ENCODE measurements around the gene MOV10.
"Not testable (repeated sequence)": the region's sequence is repeated elsewhere in the genome, so short reads cannot be mapped to it uniquely, and the experiment has no call there.

MOV10 gene

DNA sequence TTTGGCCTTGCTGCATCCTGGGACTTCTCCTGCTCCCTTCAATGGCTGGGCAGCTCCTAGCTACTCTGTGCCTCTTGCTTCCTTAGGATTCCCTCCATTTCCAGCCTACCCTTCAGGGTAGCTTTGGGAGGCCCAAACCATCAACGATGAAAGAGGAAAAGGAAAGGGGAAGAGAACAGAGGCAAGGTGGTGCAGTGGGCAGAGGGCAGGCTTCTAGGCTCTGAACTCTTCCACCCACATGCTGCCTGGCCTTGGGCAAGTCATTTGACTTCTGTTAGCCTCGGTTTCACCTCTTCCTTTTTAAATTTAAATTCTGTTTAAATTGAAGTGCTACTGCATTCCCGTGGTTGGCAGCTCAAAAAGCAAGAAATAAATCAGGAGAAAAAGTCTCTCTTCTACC is 46.3 kb downstream of the MOV10 start:
- in situ Hi-C loops (cut with HindIII; ENCODE audit: low pct_ligation_motif_present, low pct_unique_long_range_greater_than_20kb, low sequenced_read_pairs), result no loop called here
- no peak for DNase-seq

DNA sequence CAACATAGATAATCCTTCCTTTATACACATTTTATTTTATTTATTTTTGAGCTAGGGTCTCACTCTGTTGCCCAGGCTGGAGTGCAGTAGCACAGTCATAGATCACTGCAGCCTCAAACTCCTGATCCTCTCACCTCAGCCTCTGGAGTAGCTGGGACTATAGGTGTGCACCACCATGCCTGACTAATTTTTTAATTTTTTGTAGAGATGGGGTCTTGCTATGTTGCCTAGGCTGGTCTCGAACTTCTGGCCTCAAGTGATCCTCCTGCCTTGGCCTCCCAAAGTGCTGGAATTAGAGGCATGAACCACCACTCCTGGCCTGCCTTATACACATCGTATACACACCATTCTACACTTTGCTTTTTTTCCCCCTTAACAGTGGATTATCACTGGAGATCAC is 46.8 kb downstream of the MOV10 start:
- DNase-seq; in situ Hi-C loops (cut with HindIII; ENCODE audit: low pct_ligation_motif_present, low pct_unique_long_range_greater_than_20kb, low sequenced_read_pairs): not testable (repeated sequence)

DNA sequence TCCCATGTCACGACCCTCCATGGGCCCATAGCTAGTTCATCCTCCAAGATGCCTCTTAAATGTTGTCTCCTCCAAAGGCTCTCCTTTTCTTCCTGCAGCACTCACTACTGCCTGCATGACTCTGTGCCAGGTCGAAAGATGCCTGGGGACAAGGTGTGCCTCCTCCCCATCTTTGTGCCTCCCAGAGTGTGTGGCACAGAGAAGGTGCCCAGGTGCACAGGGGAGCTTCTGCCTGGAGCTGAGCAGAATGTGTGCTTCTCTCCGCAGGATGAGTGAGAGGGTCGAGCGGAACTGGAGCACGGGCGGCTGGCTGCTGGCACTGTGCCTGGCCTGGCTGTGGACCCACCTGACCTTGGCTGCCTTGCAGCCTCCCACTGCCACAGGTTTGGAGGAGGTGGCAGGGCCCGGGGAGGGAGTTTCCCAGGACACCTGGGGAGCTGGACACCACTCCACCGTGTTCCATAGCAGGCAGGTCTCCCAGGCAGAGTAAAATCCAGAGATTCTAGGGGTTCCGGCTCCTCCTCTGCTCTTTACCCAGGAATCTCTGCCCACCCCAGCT is 47.6 kb downstream of the MOV10 start:
- in situ Hi-C loops (cut with HindIII; ENCODE audit: low pct_ligation_motif_present, low pct_unique_long_range_greater_than_20kb, low sequenced_read_pairs), result no loop called here
- no peak for DNase-seq

DNA sequence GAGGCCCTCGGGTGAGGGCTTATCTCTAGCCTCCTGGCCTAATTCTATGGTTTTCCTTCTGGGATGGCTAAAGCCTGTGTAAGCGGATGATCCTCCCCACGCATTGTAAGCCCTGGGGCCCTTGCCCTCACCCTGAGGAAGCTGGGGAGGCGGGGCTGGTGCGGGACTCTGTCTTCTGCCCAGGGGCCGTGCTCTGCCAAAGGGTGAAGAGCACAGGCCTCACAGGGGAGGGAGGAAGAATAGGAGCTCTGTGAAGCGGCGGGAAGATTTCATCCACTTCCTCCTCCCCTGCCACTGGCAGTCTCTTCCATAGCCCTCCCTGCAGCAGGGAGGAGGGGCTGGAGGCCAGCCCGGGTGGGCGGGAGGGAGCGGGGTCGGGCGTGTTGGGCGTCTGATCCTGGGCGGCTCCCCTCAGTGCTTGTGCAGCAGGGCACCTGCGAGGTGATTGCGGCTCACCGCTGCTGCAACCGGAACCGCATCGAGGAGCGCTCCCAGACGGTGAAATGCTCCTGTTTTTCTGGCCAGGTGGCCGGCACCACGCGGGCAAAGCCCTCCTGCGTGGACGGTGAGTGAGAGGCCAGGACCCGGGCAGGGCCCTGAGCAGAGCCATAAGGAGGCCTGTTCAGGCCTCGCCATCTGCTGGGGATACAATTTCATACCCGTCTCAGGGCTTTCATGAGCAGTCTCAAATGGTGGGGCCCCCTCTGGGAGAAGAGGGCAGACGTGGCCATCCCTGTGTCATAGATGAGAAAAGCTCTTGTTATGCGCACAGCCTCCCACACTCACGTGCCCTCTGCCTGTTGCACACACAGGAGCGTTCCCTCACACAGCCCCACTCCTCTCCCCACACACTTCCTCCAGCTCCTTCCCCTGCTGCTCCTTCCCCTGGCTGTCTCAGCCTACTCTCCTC is 48.4 kb downstream of the MOV10 start:
- in situ Hi-C loops (cut with HindIII; ENCODE audit: low pct_ligation_motif_present, low pct_unique_long_range_greater_than_20kb, low sequenced_read_pairs), result no loop called here
- no peak for DNase-seq

DNA sequence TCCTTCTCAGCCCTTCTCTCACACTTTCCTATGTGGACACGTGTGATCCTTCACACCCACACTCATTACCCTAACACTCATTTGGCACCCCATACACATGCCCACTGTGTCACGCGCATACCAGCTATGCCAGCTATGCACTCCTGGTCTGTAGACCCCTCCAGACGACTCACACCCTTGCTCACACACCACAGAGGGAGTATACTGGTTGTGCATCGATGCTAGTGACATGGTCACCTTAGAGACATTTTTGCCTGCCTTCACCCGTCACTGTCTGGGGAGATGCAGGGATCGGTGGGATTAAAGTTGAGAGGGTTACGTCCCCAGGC is 49.0 kb downstream of the MOV10 start:
- in situ Hi-C loops (cut with HindIII; ENCODE audit: low pct_ligation_motif_present, low pct_unique_long_range_greater_than_20kb, low sequenced_read_pairs), result no loop called here
- no peak for DNase-seq

DNA sequence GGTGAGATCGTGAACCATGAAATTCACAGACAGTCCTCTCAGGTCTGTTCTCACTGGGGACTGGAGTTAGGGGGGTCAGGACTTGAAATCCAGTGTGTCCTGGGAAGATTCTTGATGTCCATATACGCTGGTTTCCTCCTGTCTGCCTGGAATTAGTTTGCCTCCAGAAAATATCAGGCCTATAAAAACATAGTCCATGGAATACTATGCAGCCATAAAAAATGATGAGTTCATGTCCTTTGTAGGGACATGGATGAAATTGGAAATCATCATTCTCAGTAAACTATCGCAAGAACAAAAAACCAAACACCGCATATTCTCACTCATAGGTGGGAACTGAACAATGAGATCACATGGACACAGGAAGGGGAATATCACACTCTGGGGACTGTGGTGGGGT is 49.8 kb downstream of the MOV10 start:
- DNase-seq; in situ Hi-C loops (cut with HindIII; ENCODE audit: low pct_ligation_motif_present, low pct_unique_long_range_greater_than_20kb, low sequenced_read_pairs): not testable (repeated sequence)

DNA sequence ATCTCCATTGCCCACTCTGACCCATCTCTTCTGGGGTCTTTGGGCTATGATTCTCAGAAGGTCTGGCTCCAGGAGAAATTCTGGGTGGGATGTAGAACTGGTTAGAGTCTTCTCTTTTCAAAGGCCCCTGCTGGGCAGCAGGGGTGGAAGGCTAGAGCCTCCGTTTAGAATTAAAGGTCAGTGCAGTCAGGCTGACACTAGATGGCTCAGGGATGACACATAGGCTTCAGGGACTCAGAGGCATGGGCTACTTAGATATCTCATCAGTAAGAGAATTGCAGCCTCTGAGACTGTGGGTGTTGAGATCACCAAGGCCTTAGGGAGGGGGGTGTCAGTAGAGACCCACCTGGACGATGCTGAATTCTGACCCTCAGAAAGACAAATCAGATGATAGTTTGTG is 53.3 kb downstream of the MOV10 start:
- in situ Hi-C loops (cut with HindIII; ENCODE audit: low pct_ligation_motif_present, low pct_unique_long_range_greater_than_20kb, low sequenced_read_pairs), result no loop called here
- no peak for DNase-seq

DNA sequence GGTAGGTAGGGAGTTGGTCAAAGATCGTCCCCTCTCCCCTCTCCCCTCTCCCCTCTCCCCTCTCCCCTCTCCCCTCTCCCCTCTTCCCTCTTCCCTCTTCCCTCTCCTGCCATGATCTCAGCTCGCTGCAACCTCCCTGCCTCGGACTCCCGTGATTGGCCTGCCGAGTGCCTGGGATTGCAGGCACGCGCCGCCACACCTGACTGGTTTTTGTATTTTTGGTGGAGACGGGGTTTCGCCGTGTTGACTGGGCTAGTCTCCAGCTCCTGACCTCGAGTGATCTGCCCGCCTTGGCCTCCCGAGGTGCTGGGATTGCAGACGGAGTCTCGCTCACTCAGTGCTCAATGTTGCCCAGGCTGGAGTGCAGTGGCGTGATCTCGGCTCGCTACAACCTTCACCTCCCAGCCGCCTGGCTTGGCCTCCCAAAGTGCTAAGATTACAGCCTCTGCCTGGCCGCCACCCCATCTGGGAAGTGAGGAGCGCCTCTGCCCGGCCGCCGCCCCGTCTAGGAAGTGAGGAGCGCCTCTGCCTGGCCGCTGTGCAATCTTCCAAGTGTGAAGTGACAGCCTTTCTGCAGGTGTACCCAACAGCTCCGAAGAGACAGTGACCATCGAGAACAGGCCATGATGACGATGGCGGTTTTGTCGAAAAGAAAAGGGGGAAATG is 54.0 kb downstream of the MOV10 start:
- DNase-seq; in situ Hi-C loops (cut with HindIII; ENCODE audit: low pct_ligation_motif_present, low pct_unique_long_range_greater_than_20kb, low sequenced_read_pairs): not testable (repeated sequence)

DNA sequence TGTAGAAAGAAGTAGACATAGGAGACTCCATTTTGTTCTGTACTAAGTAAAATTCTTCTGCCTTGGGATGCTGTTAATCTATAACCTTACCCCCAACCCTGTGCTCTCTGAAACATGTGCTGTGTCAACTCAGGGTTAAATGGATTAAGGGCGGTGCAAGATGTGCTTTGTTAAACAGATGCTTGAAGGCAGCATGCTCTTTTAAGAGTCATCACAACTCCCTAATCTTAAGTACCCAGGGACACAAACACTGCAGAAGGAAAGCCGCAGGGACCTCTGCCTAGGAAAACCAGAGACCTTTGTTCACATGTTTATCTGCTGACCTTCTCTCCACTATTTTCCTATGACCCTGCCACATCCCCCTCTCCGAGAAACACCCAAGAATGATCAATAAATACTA is 54.6 kb downstream of the MOV10 start:
- in situ Hi-C loops (cut with HindIII; ENCODE audit: low pct_ligation_motif_present, low pct_unique_long_range_greater_than_20kb, low sequenced_read_pairs); DNase-seq: not testable (repeated sequence)

DNA sequence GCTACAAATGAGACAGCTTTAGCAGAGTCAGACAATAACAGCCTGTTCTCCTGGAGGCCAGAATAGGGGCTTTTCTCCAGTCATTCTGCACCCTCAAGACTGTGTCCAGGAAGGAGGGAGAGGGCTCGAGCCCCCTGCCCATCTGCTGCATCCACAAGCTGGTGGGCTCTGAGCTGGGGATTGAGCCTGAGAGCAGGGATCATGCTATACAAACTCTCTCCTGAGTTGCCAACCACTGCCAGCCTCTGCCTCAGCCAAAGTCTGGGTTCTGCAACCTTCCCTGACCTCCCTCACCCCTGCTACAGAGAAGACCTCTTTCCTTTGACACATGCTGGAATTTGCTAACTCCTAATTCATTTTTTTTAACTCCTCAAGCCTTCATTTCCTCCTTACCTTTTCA is 55.5 kb downstream of the MOV10 start:
- in situ Hi-C loops (cut with HindIII; ENCODE audit: low pct_ligation_motif_present, low pct_unique_long_range_greater_than_20kb, low sequenced_read_pairs), result no loop called here
- no peak for DNase-seq

DNA sequence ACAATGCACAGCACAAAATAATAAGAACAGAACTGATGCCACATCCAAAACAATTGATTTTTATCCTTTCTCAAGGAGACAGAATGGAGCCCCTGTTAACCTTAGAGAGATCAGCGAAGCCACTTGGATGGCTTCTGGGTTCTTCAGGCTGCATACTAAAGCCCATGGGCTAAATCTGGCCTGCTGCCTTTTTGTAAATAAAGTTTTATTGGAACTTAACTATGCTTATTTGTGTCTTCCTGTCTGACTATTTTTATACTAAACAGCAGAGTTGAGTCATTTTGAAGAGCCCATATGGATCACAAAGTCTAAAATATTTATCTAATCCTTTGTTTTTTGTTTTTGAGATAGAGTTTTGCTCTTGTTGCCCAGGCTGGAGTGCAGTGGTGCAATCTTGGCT is 57.0 kb downstream of the MOV10 start:
- no peak for DNase-seq
- in situ Hi-C loops (cut with HindIII; ENCODE audit: low pct_ligation_motif_present, low pct_unique_long_range_greater_than_20kb, low sequenced_read_pairs), result no loop called here

DNA sequence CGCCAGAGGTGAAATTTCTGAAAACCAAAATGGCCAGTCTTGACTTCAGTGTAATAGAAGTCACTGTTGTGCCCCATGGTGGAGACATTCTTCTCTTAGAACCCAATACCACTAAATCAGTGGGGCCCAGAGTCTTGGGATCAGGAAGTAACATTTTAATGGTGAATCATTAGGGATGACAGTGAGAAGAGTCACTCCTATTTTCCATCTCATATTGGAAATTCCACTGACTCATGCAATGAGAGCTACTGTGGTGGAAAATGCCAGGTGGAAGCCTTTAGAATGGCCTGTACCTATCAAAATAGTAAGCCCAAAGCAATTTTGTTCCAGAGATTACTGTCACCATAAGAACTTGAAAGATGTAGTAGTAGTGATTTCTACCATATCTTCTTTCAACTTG is 61.3 kb downstream of the MOV10 start:
- DNase-seq, result peak; percentile 83
- in situ Hi-C loops (cut with HindIII; ENCODE audit: low pct_ligation_motif_present, low pct_unique_long_range_greater_than_20kb, low sequenced_read_pairs), result no loop called here

DNA sequence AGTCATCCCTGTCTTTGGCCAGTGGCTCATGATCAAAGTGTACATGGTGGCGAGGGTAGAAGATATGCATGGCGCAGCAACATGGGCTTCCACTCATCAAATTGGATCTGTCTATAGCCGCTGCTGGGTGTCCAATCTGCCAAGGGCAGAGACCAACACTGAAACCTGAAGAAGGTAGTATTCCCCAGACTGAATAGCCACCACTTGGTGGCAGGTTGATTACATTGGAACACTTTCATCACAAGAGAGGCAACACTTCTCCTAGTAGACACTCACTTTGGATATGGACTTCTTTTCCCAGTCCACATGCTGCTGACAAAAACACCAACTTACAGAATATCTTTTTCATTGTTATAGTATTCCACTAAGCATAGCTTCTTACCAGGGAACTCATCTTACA is 63.1 kb downstream of the MOV10 start:
- in situ Hi-C loops (cut with HindIII; ENCODE audit: low pct_ligation_motif_present, low pct_unique_long_range_greater_than_20kb, low sequenced_read_pairs), result no loop called here
- DNase-seq, result no peak

DNA sequence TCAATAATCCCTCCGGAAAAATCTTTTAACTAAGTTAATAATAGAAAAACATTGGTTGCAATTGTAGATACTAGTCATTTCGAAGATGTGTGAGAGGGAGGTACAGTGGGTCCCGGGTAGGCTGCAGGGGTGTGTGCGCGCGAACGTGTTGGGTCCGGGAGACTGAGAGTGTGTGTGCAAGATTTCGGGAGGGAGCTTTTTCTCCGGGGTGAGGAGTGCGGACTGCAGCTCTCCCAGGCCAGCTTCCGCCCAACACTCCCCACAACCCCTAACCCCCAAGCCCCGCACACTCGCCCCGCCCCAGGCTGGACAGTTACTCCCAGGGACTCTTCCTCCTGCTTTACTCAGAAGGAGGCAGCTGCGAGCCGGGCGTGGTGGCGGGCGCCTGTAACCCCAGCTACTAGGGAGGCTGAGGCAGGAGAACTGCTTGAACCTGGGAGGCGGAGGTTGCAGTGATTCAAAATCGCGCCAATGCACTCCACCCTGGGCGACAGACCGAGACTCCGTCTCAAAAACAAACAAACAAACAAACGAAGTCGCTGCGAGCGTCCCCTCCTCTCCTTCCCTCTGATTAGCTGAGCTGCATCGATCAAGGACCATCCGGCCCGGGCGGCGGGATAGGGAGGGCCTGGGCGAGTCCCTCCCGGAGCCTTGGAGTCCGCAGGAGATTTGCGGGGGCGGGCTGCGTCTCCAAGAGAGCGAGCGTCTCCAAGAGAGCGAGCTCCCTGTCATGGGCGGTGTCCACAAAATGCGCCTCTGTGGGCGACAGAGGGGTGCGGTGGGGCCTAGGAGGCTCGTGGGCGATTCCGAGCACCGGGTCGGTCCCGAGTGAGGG is 68.9 kb downstream of the MOV10 start:
- no peak for DNase-seq
- in situ Hi-C loops (cut with HindIII; ENCODE audit: low pct_ligation_motif_present, low pct_unique_long_range_greater_than_20kb, low sequenced_read_pairs), result no loop called here

DNA sequence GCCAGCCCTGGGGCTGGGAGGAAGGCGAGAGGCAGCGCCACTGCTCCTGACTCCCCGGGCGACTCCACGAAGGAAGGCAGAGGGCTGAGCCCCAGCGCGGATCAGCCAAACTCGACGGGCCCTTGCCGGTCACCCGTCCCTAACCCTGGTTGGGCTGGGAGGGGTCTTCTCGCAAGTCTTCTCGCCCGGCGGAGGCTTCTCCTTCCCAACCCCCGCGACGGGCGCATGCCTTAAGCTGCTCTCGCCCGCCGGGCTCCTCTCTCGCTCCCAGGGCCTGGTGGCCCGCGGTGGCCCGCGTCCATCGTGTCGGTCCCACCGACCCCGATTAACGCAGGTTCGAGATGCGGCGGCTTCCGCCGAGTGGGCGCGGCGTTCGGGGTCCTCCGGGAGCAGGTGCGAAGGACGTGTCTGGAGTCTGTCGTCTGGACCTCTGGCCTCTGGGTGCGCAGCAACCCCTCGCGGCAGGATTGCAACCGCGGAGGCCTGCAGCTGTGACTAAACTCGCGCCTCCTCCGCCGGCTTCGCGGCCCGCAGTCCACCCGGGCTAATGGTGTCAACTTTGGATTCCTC is 69.6 kb downstream of the MOV10 start:
- in situ Hi-C loops (cut with HindIII; ENCODE audit: low pct_ligation_motif_present, low pct_unique_long_range_greater_than_20kb, low sequenced_read_pairs), result no loop called here
- no peak for DNase-seq

DNA sequence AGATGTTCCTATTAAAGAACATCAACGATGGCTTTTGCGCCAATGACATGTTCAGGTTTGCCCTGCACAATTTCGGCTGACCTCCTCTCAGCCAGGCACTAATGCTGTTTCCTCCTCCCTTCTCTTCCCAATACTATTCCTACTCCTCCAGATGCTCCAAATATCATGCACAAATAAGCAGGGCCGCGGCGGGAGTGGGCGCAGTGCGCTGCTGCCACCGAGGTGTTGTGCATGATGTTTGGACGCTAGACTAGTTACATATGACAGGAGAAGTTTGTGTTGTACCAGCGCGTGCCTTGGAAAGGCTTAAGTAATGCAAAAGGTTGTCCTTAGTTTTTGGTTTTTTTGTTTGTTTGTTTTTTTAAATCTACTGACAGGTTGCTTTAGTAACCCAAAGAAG is 73.9 kb downstream of the MOV10 start:
- DNase-seq, result no peak
- in situ Hi-C loops (cut with HindIII; ENCODE audit: low pct_ligation_motif_present, low pct_unique_long_range_greater_than_20kb, low sequenced_read_pairs), result no loop called here
